HG03175 (cell line): ENCODE measurements around the gene RNF215.
"Not testable (repeated sequence)": the region's sequence is repeated elsewhere in the genome, so short reads cannot be mapped to it uniquely, and the experiment has no call there.

ENCODE experiments used
- ATAC-seq: cut with Tn5 transposase; IDR thresholded peaks from one replicate; pipeline ENCODE4 v1.9.1; 2021; ENCODE audit warnings: mild to moderate bottlenecking, moderate library complexity; ENCODE audit not compliant: unreplicated experiment

Gene RNF215

GRCh38 chr22:30365891-30366290 is 21.3 kb downstream of the RNF215 start:
- ATAC-seq: no peak

DNA sequence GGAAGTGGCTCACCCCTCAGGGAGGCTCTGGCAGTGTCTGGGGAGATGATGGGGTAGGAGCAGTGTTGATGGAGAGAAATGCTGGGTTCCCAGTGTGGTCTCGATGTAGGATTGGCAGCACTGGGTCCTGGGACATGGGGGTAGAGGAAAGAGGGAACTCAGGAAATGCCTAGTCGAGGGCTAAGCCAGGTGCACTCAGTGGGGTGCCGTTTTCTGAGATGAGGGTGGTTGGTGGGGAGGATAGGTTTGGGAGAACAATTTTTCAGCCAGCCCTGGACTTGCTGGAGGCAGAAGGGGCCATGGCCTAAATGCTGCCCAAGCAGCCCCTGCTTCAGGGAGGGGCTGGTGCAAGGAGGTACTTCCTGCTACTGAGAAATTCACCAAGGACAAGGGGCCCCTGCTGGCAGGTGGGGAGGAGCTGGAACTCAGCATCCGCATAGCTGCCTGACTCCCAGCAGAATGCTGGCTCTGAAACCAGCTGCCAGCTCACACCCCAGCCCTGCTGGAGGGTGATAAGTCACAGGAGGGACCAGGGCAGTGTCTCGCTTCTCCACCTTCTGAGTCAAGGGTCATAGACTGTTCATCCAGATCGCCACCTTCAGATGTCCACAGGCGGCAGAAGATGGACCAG is 24.4 kb downstream of the RNF215 start:
- ATAC-seq: no peak

- no peak for ATAC-seq
Measured at GRCh38 chr22:30361916-30362650, 25.1 kb downstream of the RNF215 start.

DNA sequence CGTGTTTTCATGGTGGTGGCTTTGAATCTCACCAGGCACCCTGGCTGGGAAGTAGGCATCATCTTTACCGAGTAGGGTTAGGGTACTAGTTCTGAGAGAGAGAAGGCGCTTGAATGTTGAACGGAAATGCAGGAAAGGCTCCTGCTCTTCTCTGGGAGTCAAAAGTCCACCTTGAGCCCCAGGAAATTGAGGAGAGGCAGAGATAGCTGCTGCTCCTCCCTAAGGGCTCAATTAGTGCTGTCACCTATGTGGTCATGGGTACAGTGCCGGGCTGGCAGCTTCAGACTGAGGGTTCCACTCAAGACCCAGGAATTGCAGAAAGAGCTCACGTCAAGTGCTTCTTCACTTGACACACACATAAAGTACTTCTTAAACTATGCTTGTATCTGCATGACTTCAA is 28.7 kb downstream of the RNF215 start:
- ATAC-seq: no peak

DNA sequence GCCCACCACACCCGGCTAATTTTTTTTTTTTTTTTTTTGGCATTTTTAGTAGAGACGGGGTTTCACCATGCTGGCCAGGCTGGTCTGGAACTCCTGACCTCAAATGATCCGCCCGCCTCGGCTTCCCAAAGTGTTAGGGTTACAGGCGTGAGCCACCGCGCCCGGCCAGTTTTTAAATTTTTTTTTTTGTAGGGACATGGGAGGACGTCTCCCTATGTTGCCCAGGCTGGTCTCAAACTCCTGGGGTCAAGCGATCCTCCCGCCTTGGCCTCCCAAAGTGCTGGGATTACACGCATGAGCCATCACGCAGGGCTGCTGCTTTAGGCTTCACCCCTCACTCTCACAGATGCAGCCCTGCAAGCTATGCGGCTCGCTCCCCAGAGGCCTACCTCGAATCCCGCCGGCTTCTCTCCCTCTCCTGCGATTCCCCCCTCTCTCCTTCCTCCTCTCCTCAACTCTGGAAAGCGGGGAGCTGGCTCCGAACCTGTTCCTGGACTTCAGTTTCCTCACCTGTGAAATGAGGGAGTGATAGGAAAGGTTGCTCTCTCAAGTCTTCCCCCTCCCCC is 29.5 kb downstream of the RNF215 start:
- ATAC-seq: no peak

DNA sequence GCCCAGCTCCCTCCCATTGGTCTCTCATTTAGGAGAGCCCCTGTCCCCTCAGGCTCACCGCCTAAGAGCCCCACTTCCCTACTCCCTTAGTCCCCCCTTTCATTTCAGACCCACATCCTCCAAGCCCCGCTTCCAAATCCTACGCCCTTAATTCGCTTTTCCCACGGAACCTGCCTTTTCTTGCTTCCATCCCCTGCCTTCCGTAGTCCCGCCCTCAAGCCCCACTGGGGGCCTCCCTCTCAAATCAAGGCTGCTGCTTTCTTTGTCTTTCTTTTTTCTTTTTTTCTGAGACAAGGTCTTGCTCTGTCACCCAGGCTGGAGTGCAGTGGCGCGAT is 30.0 kb downstream of the RNF215 start:
- ATAC-seq: no peak

- peak; percentile 92 for ATAC-seq
Measured at GRCh38 chr22:30356449-30357235, 30.6 kb downstream of the RNF215 start, which contains the start of the genes CCDC157 and SF3A1. Gene CCDC157 (plus strand): TSS chr22:30357007. CDS start chr22:30366001, 8,994 bp downstream. Gene SF3A1 (minus strand): TSS chr22:30356894. CDS start chr22:30356792, 102 bp downstream.

GRCh38 chr22:30354644-30355043 is 32.6 kb downstream of the RNF215 start:
- ATAC-seq: no peak

- ATAC-seq: no peak
Measured at GRCh38 chr22:30351226-30351625, 36.0 kb downstream of the RNF215 start.

GRCh38 chr22:30348809-30349208 is 38.4 kb downstream of the RNF215 start:
- no peak for ATAC-seq

DNA sequence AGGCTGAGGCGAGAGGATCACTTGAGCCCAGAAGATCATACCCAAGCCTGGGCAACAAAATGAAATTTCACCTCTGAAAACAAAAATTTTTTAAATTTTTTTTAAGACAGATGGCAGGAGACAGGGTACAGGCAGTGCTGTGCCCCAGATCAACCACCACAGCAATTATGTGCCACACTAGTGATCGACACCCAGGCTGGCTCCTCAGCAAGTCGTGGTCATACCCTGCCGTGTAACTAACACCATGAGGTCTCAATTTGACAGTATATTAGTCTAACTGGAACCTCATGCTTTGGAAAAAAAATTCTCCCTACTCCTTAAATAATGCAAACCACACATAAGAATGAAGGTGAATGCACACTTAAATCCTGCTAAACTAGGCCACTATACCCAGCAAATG is 38.8 kb downstream of the RNF215 start:
- no peak for ATAC-seq

DNA sequence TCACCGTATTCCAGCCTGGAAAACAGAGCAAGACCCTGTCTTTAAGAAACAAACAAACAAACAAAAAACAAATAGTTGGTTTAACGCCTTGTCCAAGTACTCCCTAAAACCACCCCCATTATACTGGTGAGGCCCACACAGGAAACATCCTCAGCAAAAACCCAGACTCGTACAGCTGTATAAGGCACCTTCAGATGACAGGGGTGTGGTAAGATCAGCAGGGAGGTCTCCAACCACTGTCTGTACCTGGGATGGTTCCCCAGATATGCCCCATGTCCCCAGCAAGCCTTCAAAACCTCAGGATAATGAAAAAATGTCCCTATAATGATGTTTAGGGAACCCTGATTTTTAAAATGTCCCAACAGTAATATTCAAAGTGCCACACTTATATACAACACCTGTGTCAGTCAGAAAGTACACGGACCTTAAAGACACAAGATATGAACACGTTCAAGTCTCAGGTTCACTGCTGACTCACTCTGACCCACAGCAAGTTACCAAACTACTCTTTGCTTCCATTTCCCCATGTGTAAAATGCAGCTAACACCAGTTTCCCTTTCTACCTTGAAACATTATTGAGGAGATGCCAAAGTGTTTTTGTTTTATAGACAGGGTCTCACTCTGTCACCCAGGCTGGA is 39.8 kb downstream of the RNF215 start:
- no peak for ATAC-seq

- no peak for ATAC-seq
Measured at GRCh38 chr22:30344447-30345200, 42.6 kb downstream of the RNF215 start.

- ATAC-seq: no peak
Measured at GRCh38 chr22:30340911-30341685, 46.1 kb downstream of the RNF215 start.

DNA sequence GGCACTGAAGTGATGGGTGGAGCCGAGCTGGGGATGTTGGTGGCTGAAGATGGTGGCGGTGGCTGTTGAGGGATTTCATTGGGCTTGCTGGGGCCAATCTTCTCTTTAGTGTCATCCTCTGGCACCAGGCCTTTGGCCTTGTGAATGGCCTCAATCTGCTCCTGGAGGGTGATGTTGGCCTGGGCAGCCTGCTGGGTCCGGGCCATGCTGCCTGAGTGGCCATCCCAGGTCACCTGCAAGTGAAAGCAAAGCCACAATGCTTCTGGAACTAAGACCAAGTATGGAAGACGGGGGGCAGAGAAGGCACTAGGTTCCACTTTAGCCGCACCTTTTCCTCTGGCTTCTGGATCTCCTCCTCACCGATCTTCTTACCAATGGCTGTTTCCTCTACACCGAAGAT is 48.4 kb downstream of the RNF215 start:
- ATAC-seq: no peak

- ATAC-seq: not testable (repeated sequence)
Measured at GRCh38 chr22:30338341-30338740, 48.9 kb downstream of the RNF215 start.

GRCh38 chr22:30337461-30337778 is 49.8 kb downstream of the RNF215 start:
- no peak for ATAC-seq

GRCh38 chr22:30336752-30337460 is 50.3 kb downstream of the RNF215 start:
- ATAC-seq: no peak

GRCh38 chr22:30335236-30335635 is 52.0 kb downstream of the RNF215 start:
- no peak for ATAC-seq
